Left lung (tissue), 10 donors: ENCODE results near the gene MRPS24. TPM values are rescaled to one million over a fixed set of nuclear protein-coding genes. Genes with fewer than 3 reads are reported as not detected.
"Not testable (repeated sequence)": the region's sequence is repeated elsewhere in the genome, so short reads cannot be mapped to it uniquely, and the experiment has no call there.

ENCODE experiments used
- ATAC-seq: fragments of 200-7000 bp; cut with Tn5 transposase; one replicate; pipeline ENCODE4 v1.9.1; 2020; ENCODE audit warnings: moderate library complexity
- DNase-seq, 4 donors: peaks; one replicate each; pipeline ENCODE4 v3.0.0-alpha.2; 2013 to 2020
- H3K27ac ChIP-seq, 2 donors: fragments of 200-600 bp; sonication (generic) in 1 of 2; one replicate each; pipeline versions ENCODE4 v1.5.0 to v1.8.0; 2020 to 2021
- H3K27me3 ChIP-seq, 2 donors: fragments of 200-600 bp; sonication (generic) in 1 of 2; one replicate each; pipeline versions ENCODE4 v1.5.0 to v1.8.0; 2020 to 2021
- H3K36me3 ChIP-seq, 2 donors: fragments of 200-600 bp; sonication (generic) in 1 of 2; one replicate each; pipeline versions ENCODE4 v1.5.0 to v1.8.0; 2020 to 2021
- H3K4me1 ChIP-seq, 2 donors: fragments of 200-600 bp; one replicate each; pipeline ENCODE4 v1.8.0; 2021
- H3K4me3 ChIP-seq, 2 donors: fragments of 200-600 bp; sonication (generic) in 1 of 2; one replicate each; pipeline versions ENCODE4 v1.5.0 to v1.8.0; 2020 to 2021; ENCODE audit warnings: mild to moderate bottlenecking in 1 of 2
- H3K9me3 ChIP-seq, 2 donors: fragments of 200-600 bp; sonication (generic) in 1 of 2; one replicate each; pipeline versions ENCODE4 v1.5.0 to v1.8.0; 2020 to 2021
- intact Hi-C, 2 donors: fragments of 100-400 bp; cut with DNase I; formaldehyde crosslinking; loops; one replicate each; pipeline versions ENCODE4 v1.11.2 to v1.14.2; 2022
- polyA plus RNA-seq, 6 donors: library from polyadenylated mRNA; unstranded; fragments of 120-200 nt; gene quantifications; one replicate each; pipeline ENCODE4 v1.2.1, GENCODE V29; 2013; ENCODE audit not compliant: insufficient read length in 6 of 6
- total RNA-seq, 2 donors: library from RNA; stranded (reverse); fragmentation: NEBNext Ultra II Directional; extraction: Animal tissue kit (Norgen Biotek cat#: 25700); gene quantifications; one replicate each; pipeline ENCODE4 v1.2.1, GENCODE V29; 2021
- TF ChIP-seq, protein P1 (sequence below), 2 donors: fragments of 200-600 bp; sonication (generic) in 1 of 2; IDR thresholded peaks; one replicate each; pipeline versions ENCODE4 v1.5.0 to v1.8.0; 2021; ENCODE audit warnings: antibody characterized with exemption in 2 of 2
- donor health status: DM: no; HTN: yes; CAD: no.
- donor health status: DM: no; HTN: no; CAD: no.

The MRPS24 gene
- total and polyA plus RNA-seq, 8 donors = 63.2 to 87.6 (median 67.1) TPM

DNA sequence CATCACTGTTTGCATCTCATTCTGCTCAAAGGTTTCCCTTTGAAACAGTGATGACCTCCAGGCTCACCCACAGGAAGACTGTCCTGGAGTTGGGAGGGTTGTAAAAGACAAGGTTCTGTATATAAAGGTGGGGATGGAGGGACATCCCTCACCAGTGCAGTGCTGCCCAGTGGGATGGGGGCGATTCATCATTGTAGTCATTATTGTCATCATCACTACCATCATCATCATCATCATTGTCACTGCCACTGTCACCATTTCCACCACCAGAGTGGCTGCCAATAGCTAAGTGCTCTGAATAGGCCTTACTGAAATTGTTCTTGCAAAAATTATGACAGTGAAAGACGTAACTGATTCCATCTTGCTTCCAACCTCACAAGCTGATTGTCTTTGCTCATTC, 24.7 kb downstream of the MRPS24 start:
- Histone ChIP-seq H3K27ac (no peak overlapping the region), H3K4me1 (no peaks in the 10 kb centered on the region), H3K9me3 (no peaks in the 10 kb centered on the region), H3K4me3 (no peak overlapping the region), H3K27me3 (no peaks in the 10 kb centered on the region), H3K36me3 (no peaks in the 10 kb centered on the region)
- intact Hi-C loops = loop anchor here in 1 of 2 donors (10.0 kb wide), 1 partner anchor 260 kb away; the partner anchor contains the start of gene STK17A
- DNase-seq = no peak
- TF ChIP-seq, protein P1, sequence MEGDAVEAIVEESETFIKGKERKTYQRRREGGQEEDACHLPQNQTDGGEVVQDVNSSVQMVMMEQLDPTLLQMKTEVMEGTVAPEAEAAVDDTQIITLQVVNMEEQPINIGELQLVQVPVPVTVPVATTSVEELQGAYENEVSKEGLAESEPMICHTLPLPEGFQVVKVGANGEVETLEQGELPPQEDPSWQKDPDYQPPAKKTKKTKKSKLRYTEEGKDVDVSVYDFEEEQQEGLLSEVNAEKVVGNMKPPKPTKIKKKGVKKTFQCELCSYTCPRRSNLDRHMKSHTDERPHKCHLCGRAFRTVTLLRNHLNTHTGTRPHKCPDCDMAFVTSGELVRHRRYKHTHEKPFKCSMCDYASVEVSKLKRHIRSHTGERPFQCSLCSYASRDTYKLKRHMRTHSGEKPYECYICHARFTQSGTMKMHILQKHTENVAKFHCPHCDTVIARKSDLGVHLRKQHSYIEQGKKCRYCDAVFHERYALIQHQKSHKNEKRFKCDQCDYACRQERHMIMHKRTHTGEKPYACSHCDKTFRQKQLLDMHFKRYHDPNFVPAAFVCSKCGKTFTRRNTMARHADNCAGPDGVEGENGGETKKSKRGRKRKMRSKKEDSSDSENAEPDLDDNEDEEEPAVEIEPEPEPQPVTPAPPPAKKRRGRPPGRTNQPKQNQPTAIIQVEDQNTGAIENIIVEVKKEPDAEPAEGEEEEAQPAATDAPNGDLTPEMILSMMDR (IDR thresholded peaks at IDR 0.05) = no peak
- no peak for ATAC-seq

DNA sequence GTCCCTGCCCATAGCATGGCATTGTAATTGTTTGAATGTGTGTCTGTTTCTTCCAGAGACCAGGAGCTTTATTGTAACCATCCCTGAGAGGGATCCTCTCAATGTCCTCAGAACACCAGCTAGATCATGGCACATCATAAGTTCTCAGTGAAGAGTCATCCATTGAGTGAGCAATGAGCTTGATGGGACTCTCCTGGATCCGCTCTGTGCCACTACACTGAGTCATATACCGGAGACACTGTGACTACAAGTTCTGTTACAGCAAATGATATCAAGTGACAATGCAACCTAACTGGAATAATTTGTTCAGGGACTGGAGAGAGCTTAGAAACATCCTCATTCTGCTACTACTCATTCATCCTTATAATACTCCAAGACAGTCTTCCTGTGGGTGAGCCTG, 25.1 kb downstream of the MRPS24 start:
- no peak overlapping the region for H3K27ac ChIP-seq
- peaks cover 0 to 1% of the 10 kb centered on the region in 2 donors for H3K4me1 ChIP-seq
- ATAC-seq (no peak), DNase-seq (no peak)
- intact Hi-C loops = loop anchor here in 1 of 2 donors (10.0 kb wide), 1 partner anchor 259 kb away; the partner anchor contains the start of gene STK17A
- TF ChIP-seq, protein P1 (IDR thresholded peaks at IDR 0.05) = no peak
- no peaks in the 10 kb centered on the region for H3K27me3 ChIP-seq
- no peaks in the 10 kb centered on the region for H3K9me3 ChIP-seq
- no peak overlapping the region for H3K4me3 ChIP-seq
- H3K36me3 ChIP-seq = no peaks in the 10 kb centered on the region

DNA sequence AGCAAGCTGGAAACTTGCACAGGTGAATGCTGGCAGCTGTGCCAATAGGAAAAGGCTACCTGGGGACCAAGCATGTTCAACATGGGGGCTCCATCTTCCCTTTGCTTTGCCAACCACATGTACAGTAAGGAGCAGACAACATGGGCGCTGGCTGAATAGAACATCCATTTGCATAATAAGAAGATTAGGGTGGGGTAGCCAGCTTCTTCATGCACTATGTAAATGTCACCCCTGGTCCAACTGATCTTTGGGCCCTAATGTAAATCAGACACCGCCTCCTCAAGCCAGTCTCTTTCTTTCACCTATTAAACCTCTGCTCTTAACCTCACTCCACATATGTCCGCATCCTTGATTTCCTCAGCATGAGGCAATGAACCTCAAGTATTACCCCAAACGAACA, 26.0 kb downstream of the MRPS24 start:
- Histone ChIP-seq H3K27me3 (no peaks in the 10 kb centered on the region), H3K36me3 (no peaks in the 10 kb centered on the region), H3K4me3 (no peak overlapping the region), H3K4me1 (peaks cover 0 to 10% of the 10 kb centered on the region in 2 donors), H3K27ac (no peak overlapping the region), H3K9me3 (no peaks in the 10 kb centered on the region)
- DNase-seq = no peak
- TF ChIP-seq, protein P1 (IDR thresholded peaks at IDR 0.05) = no peak
- intact Hi-C loops = loop anchor here in 1 of 2 donors (10.0 kb wide), 1 partner anchor 258 kb away; the partner anchor contains the start of gene STK17A
- no peak for ATAC-seq

DNA sequence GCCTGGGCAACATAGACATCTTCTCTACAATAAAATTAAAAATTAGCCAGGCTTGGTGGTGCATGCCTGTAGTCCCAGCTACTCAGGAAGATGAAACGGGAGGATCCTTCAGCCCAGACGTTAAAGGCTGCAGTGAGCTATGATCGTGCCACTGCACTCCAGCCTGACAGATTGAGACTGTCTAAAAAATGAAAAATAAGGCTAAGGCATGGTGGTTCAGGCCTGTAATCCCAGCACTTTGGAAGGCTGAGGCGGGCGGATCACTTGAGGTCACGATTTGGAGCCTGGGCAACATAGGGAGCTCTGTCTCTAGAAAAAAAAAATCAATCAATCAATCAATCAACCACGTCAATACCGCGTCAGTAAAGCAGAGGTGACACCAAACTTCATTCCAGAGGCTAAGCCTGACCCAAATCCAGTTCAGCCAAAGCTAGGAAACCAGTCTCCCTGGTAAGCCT, 31.1 kb downstream of the MRPS24 start:
- TF ChIP-seq, protein P1 (IDR thresholded peaks at IDR 0.05) = no peak
- intact Hi-C loops = loop anchor here in 1 of 2 donors (10.0 kb wide), 1 partner anchor 113 kb away; the partner anchor contains the start of gene COA1
- H3K27ac ChIP-seq = no peak overlapping the region
- H3K4me3 ChIP-seq = no peak overlapping the region
- ATAC-seq = no peak
- H3K36me3 ChIP-seq = no peaks in the 10 kb centered on the region
- no peaks in the 10 kb centered on the region for H3K9me3 ChIP-seq
- peaks cover 0 to 10% of the 10 kb centered on the region in 2 donors for H3K4me1 ChIP-seq
- H3K27me3 ChIP-seq = no peaks in the 10 kb centered on the region
- no peak for DNase-seq

DNA sequence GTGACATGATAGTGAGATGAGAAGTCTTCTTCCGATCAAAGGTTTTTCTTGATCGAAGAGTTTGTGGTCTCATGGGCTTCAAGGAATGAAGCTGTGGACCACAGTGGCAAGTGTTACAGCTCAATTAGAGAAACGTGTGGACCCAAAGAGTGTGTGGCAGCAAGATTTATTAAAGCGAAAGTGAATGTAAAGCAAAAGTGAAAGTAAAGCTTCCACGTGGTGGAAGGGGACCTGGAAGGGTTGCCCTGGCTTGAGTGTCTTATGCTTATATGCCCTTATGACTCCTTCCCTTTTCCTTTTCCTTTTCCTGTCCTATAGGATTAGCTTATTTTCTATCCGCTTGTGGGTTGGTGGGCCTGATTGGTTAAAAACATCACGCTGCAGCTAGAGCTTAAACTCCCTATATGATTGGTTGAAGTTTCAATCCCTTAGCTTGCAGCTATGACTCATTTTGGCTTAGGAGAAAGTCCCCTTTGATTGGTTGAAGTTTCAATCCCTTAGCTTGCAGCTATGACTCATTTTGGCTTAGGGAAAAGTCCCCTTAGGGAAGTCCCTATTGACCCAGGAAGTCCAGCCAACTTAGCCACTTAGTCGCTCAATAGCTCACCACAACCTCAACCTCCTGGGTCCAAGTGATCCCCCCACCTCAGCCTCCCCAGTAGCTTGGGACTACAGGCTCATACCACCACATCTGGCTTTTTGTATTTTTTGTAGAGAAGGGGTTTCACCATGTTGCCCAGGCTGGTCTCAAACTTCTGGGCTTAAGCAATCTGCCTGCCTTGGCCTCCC, 34.7 kb downstream of the MRPS24 start:
- intact Hi-C loops = loop anchor here in 1 of 2 donors (10.0 kb wide), 1 partner anchor 110 kb away; the partner anchor contains the start of gene COA1
- peaks cover 0 to 3% of the 10 kb centered on the region in 2 donors for H3K9me3 ChIP-seq
- peak overlapping the region in 1 of 2 donors; percentile 18 for H3K4me3 ChIP-seq
- TF ChIP-seq, protein P1 (IDR thresholded peaks at IDR 0.05) = no peak
- H3K4me1 ChIP-seq = peaks cover 0 to 10% of the 10 kb centered on the region in 2 donors
- H3K27ac ChIP-seq = peak overlapping the region in 1 of 2 donors; percentile 31
- H3K36me3 ChIP-seq = no peaks in the 10 kb centered on the region
- H3K27me3 ChIP-seq = no peaks in the 10 kb centered on the region
- DNase-seq (no peak), ATAC-seq (peak; percentile 15)

DNA sequence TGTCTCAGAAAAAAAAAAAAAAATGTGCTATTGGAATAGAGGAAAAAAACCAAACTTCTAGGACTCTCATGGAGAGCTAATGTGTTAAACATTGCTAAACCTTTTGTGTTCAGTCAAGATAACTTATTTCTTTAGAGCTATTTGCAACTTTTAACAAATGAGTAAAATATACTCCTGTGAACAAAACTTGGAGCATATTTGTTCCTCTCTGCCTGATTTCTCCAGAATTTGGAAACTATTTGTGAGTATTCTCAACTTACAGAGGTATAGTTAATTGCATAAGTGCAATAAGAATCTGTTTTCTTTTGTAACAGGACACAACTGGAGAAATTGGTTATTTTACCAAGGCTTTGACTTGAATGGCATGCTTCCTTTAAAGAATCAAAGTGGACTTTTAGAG, 38.4 kb downstream of the MRPS24 start:
- H3K27ac ChIP-seq = not testable (repeated sequence)
- intact Hi-C loops = loop anchor here in 1 of 2 donors (10.0 kb wide), 1 partner anchor 106 kb away; the partner anchor contains the start of gene COA1

More for the DNA sequence above, 38.4 kb downstream of the MRPS24 start:
- DNase-seq, H3K9me3 ChIP-seq, H3K27me3 ChIP-seq, ATAC-seq, H3K4me3 ChIP-seq, H3K4me1 ChIP-seq, H3K36me3 ChIP-seq: not testable (repeated sequence)
